GM18511 (cell line): ENCODE data around the gene TSPEAR.

ENCODE experiments used
- ATAC-seq: cut with Tn5 transposase; IDR thresholded peaks from one replicate; pipeline ENCODE4 v1.9.1; 2021; ENCODE audit warnings: mild to moderate bottlenecking, moderate library complexity; ENCODE audit not compliant: unreplicated experiment

TSPEAR gene

GRCh38 chr21:44711327-44712202 lies at the start of gene TSPEAR:
Gene TSPEAR (minus strand): TSS chr21:44711572. CDS start chr21:44711514, 58 bp downstream.
- ATAC-seq = no peak

DNA sequence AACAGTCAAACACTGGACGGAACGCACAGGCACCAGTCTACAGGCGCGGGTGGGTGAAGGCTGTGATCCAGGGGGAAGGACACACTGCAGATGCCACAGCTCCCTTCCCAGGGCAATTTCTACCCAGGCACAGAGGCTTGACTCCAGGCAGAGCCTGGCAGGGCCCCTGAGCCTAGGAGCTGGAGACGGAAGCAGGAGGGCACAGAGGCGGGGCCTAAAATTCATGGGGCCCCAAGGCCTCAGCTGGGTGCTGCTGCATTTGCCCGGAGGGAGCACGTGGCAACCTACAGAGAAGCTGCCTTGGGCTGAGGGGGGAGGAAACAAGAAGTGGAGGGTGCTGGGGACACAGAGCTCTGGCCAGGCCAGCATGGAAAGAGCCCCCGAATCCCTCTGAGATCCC lies 49.0 kb upstream of the TSPEAR start:
- no peak for ATAC-seq

DNA sequence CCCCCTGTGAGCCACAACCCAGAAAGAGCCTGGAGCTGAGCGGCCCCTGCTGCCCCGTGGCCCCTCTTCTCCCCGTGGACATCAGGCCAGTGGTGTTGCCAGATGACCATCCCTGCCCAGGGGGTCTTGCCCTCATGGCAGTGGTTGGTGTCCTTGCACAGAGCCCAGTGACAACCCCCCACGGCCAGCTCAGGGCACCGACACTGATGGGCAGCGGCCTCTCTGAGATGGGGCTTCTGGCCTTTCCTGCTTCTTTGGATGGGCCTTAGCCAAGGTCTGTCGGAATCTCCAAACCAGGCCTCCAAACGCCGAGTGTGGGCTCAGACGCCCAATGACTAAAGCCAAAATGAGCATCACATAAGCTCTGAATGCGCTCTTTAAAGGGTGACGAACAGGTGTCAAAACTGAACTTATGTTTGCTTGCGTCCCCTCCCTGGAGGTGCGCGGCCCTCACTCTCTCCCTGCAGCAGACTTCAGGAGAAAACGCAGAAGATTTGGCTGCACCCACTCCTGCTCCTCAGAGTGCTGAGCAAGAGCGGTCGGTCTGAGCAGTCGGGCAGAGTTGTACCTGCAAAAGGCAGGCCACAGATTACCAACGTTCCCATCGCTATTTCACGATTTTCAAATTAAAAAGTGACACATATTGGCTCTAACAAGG lies 48.4 kb upstream of the TSPEAR start:
- ATAC-seq = no peak

GRCh38 chr21:44758781-44759627 lies 47.6 kb upstream of the TSPEAR start:
- ATAC-seq = no peak

DNA sequence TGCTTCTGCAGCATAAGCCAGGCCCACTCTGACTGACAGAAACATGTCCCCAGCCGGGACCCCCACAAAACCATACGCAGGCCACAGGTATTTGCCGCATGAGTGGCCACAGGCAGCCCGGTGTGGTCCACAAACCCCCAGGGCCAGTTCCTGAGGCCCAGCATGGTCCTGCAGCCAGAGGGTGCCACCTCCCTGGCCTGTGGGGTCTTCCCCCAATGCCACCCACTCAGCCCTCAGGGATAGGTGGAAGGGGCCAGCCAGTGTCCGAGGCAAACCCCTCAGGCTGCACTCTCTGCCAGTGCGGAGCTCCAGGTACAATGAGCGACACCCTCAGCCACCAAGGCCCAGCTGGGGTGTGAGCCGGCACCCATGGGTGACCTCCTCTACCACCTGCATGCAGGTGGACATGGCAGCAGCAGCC lies 46.8 kb upstream of the TSPEAR start:
- ATAC-seq = no peak

DNA sequence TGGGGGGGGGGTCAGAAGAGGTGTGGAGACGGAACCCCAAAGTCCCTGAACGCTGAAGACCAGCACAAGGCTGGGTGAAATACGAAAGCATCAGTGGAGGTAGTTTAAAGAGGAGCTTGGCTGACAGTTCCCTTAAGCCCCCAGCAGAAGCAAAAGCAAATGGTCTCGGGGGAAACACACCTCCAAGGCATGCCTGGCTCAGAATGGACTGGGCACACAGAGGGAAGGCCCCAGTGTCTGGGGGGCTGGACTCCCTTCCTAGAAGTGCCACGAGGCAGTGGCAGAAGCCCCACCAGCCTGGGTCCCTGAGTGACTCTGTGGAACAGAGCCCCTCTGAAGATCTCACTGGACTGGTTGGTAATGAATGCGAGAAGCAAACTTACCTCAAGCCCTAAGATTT lies 46.4 kb upstream of the TSPEAR start:
- no peak for ATAC-seq

GRCh38 chr21:44756423-44757185 lies 45.2 kb upstream of the TSPEAR start:
- no peak for ATAC-seq

DNA sequence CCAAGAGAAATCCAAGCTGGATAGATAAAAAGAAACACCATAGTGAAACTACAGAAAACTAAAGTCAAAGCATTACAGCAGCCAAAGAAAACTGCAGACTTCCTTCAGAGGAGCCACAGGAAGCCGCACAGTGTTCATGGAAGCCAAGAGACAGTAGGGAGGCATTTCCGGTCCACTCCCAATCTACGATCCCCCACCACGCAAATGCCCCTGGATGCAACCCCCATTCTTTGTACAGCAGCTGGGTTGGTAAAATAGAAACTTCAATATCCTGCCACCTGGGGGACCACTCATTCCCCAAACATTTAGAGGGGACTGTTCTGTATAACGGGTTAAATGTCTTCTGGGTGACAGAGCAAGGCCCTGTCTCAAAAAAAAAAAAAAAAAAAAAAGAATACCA lies 43.9 kb upstream of the TSPEAR start:
- ATAC-seq = no peak

GRCh38 chr21:44753357-44753756 lies 42.0 kb upstream of the TSPEAR start:
- no peak for ATAC-seq

- ATAC-seq = no peak
Measured at GRCh38 chr21:44752671-44753235, 41.4 kb upstream of the TSPEAR start.

DNA sequence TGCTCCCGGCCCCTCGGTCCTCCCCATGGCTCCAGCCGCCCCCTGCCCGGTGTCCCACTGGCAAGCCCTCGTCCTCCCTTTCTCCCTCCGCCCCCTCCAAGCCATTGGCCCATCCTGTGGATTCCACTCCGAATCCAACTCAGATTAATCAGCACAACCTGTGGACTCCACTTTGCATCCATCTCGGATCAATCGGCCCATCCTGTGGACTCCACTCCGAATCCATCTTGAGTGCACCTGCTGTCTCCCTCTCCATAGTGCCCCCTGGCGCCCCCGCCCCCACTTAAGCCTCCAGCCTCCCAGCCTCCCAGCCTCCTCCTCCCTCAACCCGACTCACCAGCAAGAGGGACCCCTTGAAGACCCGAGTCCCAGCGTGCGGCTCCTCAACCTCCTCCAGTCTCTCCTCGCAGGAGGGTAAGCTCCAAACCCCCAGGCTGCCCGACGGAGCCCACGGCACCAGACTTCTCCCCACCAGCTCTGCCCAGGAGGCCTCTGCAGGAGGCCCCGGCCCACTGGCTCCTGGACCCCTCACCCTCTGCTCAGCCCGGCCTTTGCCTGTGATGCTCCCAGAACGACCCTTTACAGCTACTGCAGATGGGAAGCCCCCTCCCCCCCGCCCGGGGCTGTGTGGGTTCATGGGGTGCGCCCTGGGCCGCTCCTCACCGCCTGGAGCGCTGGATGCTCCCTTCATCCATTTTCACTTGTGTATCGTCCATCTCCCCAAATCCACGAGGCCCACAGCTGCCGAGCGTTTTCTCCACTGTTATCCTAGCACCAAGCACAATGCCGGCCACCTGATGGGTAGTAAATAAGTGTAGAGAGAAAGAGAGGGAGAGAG lies 40.6 kb upstream of the TSPEAR start:
- ATAC-seq = no peak

- no peak for ATAC-seq
Measured at GRCh38 chr21:44751186-44751798, 39.9 kb upstream of the TSPEAR start.

- ATAC-seq = no peak
Measured at GRCh38 chr21:44750675-44751025, 39.3 kb upstream of the TSPEAR start.

- ATAC-seq = no peak
Measured at GRCh38 chr21:44749759-44750674, 38.6 kb upstream of the TSPEAR start.

- no peak for ATAC-seq
Measured at GRCh38 chr21:44749116-44749758, 37.9 kb upstream of the TSPEAR start.

DNA sequence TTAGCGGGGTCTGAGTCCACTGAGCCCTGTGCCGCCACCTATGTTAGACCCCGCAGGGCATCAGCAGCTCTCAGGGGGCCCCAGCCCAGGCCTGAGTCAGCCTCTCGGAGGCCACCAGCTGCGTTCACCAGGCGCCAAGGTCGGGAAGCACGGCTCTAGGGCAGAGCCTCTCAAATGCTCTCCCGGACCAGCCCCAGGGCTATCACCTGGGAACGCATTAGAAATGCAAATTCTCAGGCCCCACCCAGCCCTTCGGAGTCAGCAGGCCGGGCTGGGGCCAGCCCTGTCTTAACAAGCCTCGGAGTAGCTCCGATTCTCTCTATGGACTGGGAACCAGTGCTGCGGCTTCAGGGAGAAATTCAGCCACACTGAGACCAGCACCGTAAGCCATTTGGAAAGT lies 37.2 kb upstream of the TSPEAR start:
- no peak for ATAC-seq

GRCh38 chr21:44742418-44743153 lies 31.2 kb upstream of the TSPEAR start:
- no peak for ATAC-seq
